ENCODE measurements around the gene TNS1.

The TNS1 gene

GRCh38 chr2:217753460-217754200, 249.2 kb downstream of the TNS1 start:
- no peak for DNase-seq

- DNase-seq = no peak
Observed at GRCh38 chr2:217752714-217753459, 249.9 kb downstream of the TNS1 start.

- DNase-seq = no peak
Observed at GRCh38 chr2:217751952-217752351, 250.8 kb downstream of the TNS1 start.

GRCh38 chr2:217751192-217751591, 251.6 kb downstream of the TNS1 start:
- no peak for DNase-seq

All from hematopoietic multipotent progenitor cell treated with erythropoietin and hydrocortisone succinate and interleukin-3 and kit ligand, for 6 days (in vitro differentiated cells).